Neutrophil (primary cell): Measurements from ENCODE around the gene CCDC122.
"Not testable (repeated sequence)": the region's sequence is repeated elsewhere in the genome, so short reads cannot be mapped to it uniquely, and the experiment has no call there.

Source experiments
- H3K27ac ChIP-seq: fragments of 200-600 bp; sonication (generic); 2 replicates; pipeline ENCODE4 v1.5.1; 2016; ENCODE audit warnings: mild to moderate bottlenecking, moderate library complexity
- H3K27me3 ChIP-seq: fragments of 200-600 bp; sonication (generic); 2 replicates; pipeline ENCODE4 v1.6.0; 2016; ENCODE audit warnings: mild to moderate bottlenecking
- H3K36me3 ChIP-seq: fragments of 200-600 bp; sonication (generic); 2 replicates; pipeline ENCODE4 v1.5.1; 2017
- H3K4me1 ChIP-seq, 2 experiments: fragments of 200-600 bp in 1 of 2; sonication (generic) in 1 of 2; 1 replicate in 1 of 2; 2 replicates in 1 of 2; pipeline versions ENCODE4 v1.5.1 to v1.6.1; 2013 to 2016; ENCODE audit warnings: low read depth in 1 of 2, low read length in 1 of 2, mild to moderate bottlenecking in 1 of 2, moderate library complexity in 1 of 2; ENCODE audit not compliant: control insufficient read depth in 1 of 2, insufficient read depth in 1 of 2
- H3K4me3 ChIP-seq, 2 experiments: fragments of 200-600 bp in 1 of 2; sonication (generic) in 1 of 2; 1 replicate in 1 of 2; 2 replicates in 1 of 2; pipeline ENCODE4 v1.5.1; 2013 to 2016; ENCODE audit warnings: low read depth in 1 of 2, low read length in 1 of 2, mild to moderate bottlenecking in 1 of 2, moderate library complexity in 1 of 2
- H3K9me3 ChIP-seq: fragments of 200-600 bp; sonication (generic); 2 replicates; pipeline ENCODE4 v1.5.1; 2016
- TF ChIP-seq, protein P1 (sequence below): fragments of 200-600 bp; sonication (generic); IDR thresholded peaks from 2 replicates; pipeline ENCODE4 v1.5.1; 2016; ENCODE audit warnings: antibody characterized with exemption

CCDC122 gene

GRCh38 chr13:43846496-43847158 lies 32.9 kb downstream of the CCDC122 start:
- Histone ChIP-seq H3K27me3 (no peaks in the 10 kb centered on the region), H3K4me1 (peaks cover 12 to 20% of the 10 kb centered on the region in 2 experiments), H3K4me3 (no peak overlapping the region), H3K36me3 (no peaks in the 10 kb centered on the region), H3K27ac (no peak overlapping the region), H3K9me3 (peaks cover 5% of the 10 kb centered on the region)
- TF ChIP-seq, protein P1, sequence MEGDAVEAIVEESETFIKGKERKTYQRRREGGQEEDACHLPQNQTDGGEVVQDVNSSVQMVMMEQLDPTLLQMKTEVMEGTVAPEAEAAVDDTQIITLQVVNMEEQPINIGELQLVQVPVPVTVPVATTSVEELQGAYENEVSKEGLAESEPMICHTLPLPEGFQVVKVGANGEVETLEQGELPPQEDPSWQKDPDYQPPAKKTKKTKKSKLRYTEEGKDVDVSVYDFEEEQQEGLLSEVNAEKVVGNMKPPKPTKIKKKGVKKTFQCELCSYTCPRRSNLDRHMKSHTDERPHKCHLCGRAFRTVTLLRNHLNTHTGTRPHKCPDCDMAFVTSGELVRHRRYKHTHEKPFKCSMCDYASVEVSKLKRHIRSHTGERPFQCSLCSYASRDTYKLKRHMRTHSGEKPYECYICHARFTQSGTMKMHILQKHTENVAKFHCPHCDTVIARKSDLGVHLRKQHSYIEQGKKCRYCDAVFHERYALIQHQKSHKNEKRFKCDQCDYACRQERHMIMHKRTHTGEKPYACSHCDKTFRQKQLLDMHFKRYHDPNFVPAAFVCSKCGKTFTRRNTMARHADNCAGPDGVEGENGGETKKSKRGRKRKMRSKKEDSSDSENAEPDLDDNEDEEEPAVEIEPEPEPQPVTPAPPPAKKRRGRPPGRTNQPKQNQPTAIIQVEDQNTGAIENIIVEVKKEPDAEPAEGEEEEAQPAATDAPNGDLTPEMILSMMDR: no peak

DNA sequence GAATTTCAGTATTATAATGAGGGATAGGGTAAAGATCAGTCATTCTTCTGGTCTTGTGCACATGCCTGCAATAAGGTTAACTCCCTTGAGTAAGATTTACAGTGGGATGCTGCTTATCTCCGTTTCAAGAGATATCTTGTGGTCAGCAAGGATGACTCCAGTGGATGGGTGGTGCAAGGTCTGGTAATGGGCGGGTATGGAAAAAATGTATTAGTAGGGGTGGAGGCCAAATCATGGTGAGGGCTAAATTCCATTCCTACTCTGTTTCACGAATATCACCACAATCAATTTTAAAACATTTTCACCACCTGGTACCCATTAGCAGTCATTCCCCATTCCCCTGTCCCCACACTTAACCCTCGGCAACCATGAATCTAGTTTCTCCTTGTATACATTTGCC lies 40.6 kb downstream of the CCDC122 start:
- TF ChIP-seq, protein P1: no peak
- no peak overlapping the region for H3K4me3 ChIP-seq
- H3K36me3 ChIP-seq: no peaks in the 10 kb centered on the region
- no peaks in the 10 kb centered on the region for H3K27me3 ChIP-seq
- no peaks in the 10 kb centered on the region for H3K9me3 ChIP-seq
- no peaks in the 10 kb centered on the region for H3K4me1 ChIP-seq
- H3K27ac ChIP-seq: no peak overlapping the region

DNA sequence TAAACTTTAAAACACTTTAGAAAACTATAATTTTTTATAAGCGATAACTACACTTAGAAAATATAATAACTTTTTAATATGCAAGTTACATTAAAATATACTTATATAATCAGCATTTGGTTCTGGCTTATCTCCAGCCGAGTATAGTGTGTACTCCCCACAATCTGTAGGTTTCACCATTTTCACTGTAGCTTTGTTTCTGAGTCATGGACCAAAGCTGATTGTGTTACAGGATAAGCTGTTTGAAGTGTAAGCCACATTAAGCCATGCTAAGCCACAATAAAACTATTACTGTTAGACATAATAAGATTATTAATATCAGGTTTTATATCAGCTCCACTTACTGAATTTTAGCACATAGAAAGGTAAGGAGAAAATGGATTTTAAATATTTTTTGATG lies 43.8 kb downstream of the CCDC122 start:
- Histone ChIP-seq H3K4me3 (no peak overlapping the region), H3K4me1 (no peaks in the 10 kb centered on the region), H3K27ac (no peak overlapping the region), H3K36me3 (no peaks in the 10 kb centered on the region), H3K9me3 (no peaks in the 10 kb centered on the region), H3K27me3 (no peaks in the 10 kb centered on the region)
- TF ChIP-seq, protein P1: no peak

GRCh38 chr13:43831088-43831487 lies 48.5 kb downstream of the CCDC122 start:
- Histone ChIP-seq H3K4me3 (no peak overlapping the region), H3K36me3 (no peaks in the 10 kb centered on the region), H3K27ac (no peak overlapping the region), H3K27me3 (no peaks in the 10 kb centered on the region), H3K4me1 (no peaks in the 10 kb centered on the region), H3K9me3 (no peaks in the 10 kb centered on the region)
- TF ChIP-seq, protein P1: no peak

- Histone ChIP-seq H3K9me3 (no peaks in the 10 kb centered on the region), H3K4me1 (no peaks in the 10 kb centered on the region), H3K27me3 (no peaks in the 10 kb centered on the region), H3K4me3 (no peak overlapping the region), H3K27ac (no peak overlapping the region), H3K36me3 (no peaks in the 10 kb centered on the region)
- TF ChIP-seq, protein P1: no peak
Measured at GRCh38 chr13:43830497-43830881, 49.1 kb downstream of the CCDC122 start.

DNA sequence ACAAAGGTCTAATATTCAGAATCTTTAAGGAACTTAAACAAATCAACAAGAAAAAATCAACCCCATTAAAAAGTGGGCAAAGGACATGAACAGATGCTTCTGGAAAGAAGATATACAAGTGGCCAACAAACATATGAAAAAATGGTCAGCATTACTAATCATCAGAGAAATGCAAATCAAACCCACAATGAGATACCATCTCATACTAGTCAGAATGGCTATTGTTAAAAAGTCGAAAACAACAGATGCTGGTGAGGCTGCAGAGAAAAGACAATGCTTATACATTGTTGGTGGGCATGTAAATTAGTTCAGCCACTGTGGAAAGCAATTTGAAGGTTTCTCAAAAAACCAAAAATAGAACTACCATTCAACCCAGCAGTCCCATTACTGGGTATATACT lies 54.9 kb downstream of the CCDC122 start:
- H3K27ac ChIP-seq, H3K27me3 ChIP-seq, H3K4me1 ChIP-seq: not testable (repeated sequence)

More for the DNA sequence above, 54.9 kb downstream of the CCDC122 start:
- H3K4me3 ChIP-seq, H3K36me3 ChIP-seq, H3K9me3 ChIP-seq: not testable (repeated sequence)
